Activated T-cell treated with anti-CD3 and anti-CD28 coated beads, Interleukin-2, amount 50 U/mL, for 1 hour (primary cell): ENCODE results near the gene NETO2.
"Not testable (repeated sequence)": the region's sequence is repeated elsewhere in the genome, so short reads cannot be mapped to it uniquely, and the experiment has no call there.

Source experiments
- DNase-seq: peaks from one replicate; pipeline ENCODE4 v3.0.0-alpha.2; 2020

NETO2 gene

DNA sequence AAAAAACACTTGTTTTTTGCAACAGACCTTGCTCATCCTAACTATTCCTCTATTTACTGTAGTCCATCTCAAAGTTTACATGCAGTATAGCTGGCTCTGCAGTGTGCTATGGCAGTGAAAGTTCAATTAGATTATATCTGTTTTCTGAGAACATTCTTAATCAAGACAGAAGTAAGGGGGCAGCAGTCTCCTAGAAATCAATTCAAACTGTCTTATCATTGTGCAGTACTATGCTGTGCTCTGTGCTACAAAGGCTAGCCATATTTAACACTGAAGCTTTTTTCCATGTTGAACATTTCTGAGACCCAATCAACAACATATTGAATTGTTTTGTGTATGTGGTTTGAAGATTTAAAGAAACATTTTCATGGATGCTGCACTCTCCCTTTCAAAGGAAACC, 11.4 kb downstream of the NETO2 start:
- no peak for DNase-seq

DNA sequence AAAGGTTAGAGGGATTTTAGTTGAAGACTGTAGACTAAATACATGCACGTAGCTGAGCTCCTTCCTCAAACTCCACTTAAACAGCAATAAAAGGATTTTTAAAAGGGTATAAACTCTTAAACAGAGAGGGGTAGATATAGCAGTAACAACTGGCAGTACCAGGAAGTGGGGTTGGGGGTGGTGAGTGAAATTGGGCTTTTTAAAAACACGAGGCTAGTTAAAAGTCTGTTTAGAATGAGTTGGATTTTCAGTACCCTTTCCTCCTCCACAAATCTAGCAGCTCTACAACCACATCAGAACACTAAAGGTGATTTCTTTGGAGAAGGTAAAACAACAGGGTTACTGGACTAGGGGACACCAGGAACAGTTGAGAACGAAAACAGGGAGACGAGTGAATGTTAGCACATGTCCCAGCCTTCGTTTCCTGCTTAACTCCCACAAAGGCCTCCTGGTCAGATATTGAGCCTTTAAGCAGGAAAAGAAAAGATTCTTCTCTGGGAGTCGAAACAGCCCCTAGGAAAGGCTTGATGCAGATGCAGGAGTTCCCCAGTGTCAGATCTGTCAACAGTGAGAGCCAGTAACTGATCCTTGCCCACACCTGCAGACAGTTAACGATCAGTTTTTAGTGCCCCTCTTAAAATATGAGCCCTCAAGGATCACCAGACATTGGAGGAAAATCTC, 13.8 kb downstream of the NETO2 start:
- no peak for DNase-seq

DNA sequence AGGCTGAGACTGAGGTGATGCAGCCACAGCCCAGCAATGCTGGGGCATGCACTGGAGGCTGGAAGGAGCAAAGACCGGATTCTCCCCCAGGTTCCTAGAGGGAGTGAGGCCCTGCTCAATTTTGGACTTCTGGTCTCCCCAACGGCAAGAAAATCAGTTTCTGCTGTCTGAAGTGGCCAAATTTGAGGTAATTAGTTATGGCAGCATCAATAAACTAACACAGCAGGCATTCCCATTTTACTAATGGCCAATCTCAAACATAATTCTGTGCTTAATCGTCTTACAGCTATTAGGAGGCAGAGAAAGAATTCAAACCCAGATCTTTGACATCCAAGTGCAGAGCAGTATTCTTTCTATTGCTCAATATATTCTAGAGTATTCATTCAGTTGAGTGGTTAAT, 16.2 kb downstream of the NETO2 start:
- no peak for DNase-seq

DNA sequence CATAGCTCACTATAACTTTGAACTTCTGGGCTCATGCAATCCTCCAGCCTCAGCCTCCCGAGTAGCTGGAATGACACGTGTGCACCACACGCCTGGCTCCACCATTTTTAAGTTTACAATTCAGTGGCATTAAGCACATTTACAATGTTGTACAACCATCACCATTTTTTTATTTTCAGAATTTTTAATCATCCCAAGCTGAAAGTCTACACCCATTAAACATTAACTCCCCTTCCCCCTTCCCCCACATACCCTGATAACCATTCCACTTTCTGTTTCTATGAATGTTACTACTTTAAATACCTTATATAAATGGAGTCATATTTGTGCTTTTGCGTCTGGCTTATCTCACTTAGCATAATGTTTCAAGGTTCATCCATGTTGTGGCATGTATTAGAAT, 18.0 kb downstream of the NETO2 start:
- no peak for DNase-seq

DNA sequence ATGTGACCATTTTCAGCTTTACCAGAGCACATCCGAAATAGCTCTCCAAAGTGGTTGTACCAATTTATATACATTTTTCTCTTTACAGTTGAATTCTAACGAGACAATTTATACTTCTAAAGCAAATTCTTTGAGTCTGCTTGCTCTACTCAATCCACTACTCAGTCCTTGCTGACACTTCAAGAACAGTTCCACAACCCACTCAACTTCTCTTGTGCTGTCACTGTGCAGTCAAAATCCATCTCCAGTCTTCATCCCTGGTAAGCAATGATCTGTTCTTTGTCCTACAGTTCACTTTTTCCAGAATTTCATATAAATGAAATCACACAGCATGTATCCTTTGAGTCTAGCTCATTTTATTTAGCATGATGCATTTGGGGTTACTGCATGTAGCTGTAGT, 30.6 kb downstream of the NETO2 start:
- DNase-seq: no peak

DNA sequence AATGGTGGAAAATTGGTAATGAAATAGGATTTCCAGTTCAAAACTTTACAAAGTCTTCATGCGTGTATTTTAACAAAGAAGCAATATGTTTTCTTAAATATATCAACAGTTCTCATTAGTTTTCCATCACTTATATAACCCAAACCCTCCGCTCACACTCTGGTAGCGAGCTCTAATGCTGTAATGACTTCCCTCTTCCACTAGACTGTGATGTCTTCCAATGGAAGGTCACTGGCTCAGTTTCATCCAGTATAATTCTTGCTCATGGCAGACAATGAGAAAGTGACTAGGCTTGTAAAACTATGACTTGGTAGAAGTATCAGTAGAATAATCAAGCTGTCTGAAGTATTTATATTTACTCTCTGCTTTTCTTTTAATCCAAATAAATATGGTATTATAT, 32.8 kb downstream of the NETO2 start:
- no peak for DNase-seq

DNA sequence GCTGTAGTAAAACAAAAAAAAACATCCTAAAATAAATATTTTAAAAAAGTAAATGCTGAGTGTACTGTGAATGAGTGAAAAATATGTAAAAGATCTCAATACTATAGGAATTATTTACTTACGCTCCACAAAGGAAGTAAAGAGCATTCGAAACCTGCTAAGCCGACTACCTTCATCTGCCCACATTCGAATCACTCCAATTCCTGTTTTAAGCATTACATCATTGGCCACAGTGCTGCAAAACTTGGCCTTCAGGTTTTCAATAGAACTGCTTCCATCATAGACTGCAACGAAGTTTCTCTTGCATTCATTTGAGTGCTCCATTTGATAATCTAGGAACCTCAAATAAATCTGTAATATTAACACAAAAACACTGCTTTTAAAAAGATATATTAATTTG, 34.4 kb downstream of the NETO2 start:
- DNase-seq: no peak

DNA sequence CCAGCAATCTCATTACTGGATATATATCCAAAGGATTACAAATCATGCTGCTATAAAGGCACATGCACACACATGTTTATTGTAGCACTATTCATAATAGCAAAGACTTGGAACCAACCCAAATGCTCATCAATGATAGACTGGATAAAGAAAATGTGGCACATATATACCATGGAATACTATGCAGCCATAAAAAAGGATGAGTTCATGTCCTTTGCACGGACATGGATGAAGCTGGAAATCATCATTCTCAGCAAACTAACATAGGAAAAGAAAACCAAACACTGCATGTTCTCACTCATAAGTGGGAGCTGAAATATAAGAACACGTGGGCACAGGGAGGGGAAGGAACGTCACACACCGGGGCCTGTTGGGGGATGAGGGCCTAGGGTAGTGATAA, 40.8 kb downstream of the NETO2 start:
- DNase-seq: not testable (repeated sequence)

DNA sequence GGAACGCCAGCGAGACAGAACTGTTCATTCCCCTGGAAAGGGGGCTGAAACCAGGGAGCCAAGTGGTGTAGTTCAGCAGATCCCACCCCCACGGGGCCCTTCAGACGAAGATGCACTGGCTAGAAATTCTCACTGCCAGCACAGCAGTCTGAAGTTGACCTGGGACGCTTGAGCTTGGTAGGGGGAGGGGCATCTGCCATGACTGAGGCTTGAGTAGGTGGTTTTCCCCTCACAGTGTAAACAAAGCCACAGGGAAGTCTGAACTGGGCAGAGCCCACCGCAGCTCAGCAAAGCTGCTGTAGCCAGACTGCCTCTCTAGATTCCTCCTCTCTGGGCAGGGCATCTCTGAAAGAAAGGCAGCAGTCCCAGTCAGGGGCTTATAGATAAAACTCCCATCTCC, 46.6 kb downstream of the NETO2 start:
- DNase-seq: not testable (repeated sequence)

DNA sequence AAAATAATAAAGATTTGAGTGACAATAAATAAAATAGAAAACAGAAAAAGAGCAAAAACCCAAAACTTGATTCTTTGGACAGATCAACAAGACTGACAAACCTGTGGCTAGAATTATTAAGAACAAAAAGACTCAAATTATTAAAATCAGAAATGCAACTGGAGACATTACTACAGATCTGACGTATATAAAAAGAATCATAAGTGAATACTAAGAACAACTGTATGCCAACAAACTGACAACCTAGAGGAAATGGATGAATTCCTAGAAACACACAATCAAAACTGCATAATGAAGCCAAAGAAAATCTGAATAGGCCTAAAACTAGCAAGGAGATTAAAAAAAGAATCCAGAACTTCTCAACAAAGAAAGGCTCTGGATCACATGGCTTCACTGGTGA, 47.4 kb downstream of the NETO2 start:
- DNase-seq: no peak

DNA sequence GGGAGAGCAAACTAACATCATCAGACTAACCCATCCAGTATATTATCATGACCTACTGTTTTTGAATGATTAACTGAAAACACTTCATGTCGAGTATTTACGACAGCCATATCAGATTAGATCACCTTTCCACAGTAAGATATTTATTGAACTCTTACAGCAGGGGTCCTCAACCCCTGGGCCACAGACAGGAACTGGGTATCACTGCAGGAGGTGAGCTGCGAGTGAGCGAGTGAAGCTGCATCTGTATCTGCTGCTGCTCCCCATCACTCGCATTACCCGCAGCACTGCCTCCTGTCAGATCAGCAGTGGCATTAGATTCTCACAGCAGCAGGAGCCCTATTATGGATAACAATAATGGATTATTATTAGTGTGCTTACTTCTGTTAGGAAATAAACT, 59.5 kb downstream of the NETO2 start:
- no peak for DNase-seq

DNA sequence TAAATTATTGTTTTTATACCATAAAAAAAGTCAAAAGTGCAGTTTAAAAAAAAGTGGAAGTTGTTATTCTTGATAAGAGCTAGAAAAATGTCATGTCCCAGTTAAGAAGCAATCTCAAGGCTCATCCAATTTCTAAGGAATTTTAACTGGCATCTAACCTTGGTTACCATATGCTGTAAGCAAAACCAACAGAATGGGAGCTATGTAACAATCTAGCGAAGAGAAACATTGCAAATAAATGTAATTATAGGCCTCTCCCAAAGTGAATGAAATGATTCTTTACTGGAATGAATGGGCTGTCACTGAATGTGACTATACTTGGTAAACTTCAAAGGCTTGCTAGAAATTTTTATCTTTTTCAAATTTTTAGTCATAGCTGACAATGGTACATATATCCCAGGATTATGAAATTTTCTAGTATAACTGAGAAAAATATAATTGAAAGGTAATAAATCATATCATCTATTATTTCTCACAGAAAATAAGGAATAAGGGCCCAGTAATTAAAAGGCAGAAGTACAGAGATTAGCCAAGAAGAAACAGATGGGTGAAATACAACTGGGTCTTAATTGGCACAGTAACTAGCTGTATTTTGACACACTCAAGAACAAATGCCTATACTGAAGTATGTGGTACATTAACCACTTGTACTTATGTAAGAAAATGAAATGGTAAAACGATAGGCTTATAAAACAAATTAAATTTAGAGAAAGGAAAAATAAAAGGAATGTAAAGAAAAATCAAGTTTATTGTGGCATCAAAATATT, 61.5 kb downstream of the NETO2 start:
- no peak for DNase-seq

DNA sequence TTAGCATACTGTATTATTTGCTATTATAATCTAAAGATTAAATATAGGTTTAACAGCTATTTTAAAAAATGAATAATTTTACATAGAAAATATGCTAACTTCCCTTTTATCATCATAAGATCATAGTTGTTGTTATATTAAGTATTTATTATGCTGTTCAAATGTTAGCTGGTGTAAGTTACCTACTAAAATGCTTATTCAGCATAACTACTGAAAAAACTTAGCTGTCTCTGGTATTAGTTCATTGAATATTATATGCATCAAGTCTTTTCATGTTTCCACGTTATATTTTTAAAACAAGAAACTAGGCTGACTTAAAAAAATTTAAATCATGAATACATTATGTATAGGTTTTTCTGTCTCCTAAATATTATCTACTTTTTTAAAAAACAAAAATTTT, 62.6 kb downstream of the NETO2 start:
- DNase-seq: no peak

DNA sequence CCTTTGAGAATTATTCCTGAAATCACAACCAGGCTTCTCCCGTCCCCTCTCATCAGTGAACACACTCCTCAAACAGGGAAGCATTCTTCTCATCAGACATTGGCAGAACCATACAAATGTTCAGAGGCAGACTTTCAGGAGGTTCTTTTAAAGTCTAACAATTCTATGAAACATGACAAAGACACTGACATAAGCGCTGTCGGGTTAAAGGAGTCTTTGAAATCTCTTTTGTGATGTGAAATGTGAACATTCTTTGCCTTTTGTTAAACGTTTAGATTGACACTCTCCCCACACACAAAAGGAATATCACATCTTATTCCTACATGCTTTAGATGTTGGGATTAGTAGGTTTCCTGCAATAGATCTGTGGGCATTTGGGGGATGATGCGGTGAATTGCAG, 63.9 kb downstream of the NETO2 start:
- DNase-seq: no peak

DNA sequence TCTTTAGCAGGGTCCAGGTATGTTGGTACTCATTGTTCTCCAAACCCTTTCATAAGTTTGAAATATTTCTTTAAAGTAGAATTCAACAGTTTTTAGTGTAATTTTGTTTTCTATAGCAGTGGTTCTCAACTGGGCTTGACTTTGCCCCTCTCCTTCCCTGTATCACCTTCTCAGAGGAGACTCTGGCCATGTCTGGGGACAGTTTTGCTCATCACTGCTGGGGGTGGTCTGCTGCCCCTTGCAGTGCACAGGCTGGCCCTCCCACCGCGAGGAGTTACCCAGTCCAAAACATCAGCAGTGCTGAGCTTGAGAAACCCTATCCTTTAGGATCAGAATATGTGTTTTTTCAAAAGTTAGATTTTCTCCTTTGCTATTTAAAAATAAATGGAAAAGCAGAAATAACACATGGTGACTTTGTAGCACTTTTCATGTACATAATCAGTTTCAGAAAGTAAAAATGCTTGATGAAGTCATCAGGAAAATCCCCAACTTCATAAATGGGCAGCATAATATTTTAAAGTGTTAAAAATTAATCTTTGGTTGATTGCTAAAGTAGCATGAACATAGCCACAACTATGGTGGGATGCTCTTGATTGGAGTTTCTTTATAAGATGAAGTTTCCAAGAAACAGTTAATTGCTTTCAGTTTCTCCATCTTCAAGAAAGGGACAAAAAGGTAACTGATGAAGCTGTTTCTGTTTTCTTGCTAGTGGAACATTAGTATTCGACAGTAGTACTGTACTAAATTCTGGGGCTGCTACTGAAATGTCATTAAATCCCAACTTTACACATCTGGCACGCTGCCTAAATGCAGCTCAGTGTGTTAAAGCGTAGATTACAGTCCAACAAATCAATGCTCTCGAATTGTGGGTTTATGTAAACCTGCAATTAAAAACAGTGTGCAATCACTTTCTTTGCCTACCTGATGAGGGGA, 70.3 kb downstream of the NETO2 start:
- no peak for DNase-seq

DNA sequence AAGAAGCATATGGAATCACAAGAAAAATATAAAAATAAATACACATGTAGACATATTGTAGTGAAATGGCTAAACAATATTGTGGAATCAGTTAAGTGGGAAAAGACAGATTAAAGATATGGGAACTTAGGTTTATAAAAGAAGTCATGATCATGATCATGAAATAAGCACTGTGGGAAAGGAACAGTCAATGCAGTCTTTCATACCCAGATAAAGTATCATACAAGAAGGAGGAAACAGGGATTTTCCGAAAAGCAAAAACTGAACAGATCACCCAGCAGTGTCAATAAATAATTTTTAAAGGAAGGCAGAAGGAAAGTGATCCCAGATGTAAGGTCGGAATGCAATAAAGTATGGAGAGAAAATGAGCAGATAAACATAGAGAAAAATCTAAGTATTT, 71.6 kb downstream of the NETO2 start:
- DNase-seq: no peak

DNA sequence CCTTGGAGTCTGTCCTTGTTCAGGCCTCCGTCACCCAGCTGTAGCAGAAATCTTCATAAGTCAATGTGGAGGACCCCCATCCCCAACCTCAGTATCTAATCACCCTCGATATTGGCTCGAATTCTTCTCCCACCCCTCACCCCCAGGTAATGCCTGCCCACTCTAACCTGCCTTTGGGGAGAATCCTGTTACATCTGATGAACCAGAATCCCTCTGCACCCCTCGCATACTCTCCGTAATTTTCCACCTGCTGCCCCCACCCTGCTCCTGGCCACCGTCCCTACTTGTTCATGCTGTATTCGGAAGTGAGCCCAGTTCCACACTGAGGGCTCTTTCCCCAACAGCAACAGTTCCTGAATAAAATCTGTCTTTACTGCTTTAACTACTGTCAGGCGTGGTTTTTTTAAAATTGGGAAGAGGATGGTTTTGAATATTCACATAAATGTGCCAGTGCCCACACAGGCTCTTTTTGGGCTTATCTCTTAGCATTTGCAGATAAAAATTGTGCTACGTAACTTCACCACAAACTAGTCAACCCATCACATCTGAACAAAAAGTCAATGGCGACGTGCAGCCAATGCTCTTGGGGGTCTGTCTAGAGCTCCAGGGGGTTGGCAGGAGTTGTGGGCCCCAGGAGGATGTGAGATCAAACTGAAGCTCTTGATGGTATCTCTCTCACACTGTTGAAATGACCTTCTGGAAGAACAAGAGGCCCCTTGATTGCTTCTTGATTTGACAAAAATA, 73.7 kb downstream of the NETO2 start:
- DNase-seq: no peak

DNA sequence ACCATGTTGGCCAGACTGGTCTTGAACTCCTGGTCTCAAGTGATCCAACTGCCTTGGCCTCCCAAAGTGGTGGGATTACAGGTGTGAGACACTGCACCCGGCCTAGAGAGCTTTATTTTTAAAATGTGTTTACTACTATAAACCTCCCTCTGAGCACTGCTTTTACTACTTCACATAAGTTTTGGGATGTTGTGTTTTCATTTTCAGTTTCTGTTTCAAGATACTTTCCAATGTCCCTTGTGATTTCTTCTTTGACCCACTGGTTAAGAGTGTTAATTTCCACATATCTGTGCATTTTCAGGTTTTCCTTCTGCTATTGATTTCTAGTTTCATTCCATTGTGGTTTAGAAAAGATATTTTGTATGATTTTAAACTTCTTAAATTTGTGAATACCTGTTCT, 74.4 kb downstream of the NETO2 start:
- no peak for DNase-seq

DNA sequence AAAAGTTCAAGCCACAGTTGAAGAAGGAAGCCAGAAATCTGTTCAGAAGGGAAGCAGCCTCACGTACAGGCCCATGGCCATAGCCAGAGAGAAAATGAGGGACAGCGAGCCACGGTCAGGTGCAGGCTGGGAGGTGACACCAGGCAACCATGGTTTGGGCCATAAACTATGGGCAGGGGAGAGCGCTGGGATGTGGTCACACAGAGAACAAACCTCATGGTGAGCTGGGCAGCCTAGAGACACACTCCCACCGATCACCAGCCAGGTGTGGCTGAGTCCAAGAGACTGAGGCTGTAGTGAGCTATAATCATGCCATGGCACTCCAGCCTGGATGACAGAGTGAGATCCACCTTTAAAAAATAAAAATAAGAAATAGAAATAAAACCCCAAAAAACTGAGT, 76.5 kb downstream of the NETO2 start:
- DNase-seq: no peak

DNA sequence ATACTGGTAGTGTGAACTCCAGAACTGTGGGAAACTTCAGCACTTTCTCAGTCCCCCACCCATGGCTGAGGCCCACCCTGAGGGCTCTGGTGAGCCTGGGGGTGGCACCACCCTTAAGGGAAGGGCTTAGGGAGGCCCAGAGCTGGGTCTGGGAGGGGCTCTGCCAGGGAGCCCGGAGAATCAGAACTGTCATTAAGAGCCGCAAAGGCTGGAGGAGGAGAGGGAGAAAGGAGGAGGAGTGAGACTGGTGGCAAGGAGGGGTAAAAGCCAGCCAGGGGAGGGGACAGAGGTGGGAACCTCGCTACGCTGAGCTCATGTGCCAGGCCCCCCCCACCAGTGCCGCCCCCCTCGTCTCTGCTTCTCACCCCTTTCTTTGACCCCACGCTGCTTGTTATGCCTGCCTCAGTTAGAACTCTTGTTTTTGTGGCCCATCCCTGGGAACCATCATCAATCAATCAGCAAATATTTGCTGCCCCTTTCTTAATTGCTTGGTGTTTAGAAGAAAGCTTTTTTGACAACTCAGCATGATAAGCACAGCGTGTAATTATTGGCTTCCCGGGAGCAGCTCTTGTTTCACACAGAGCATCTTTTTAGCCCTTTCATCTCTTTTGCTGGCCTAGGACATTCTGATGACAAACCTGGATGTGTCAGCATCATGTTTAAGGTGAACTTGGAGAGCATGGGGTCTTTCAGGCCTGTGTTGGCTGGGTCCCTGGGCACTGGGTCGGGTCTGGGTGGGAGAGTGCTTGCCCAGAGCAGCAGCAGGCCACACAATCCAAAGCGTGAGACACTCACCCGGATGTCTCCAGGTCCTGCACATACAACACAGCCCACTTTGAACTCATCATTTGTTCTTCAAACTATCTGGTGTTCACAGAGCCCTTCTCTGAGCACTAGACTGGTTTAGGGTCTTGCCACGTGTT, 77.7 kb downstream of the NETO2 start:
- DNase-seq: no peak

DNA sequence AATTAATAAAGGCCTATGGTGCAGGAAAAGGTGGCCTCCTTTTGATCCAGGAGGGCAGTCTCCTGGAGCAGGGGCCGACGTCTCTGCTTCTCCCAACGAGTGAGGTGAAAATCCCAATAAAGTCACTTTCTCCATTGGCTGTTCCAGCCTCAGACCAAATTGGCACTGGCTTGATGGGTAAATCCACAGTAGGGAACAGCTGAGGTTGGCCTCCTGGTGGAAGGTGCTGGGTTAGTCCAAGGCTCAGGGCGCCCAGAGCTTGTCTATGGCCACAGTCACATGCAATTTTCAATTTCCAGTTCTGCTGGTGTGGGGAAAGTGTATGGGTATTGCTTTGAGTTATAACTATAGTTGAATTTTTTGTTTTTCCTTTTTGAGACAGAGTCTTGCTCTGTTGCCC, 79.0 kb downstream of the NETO2 start:
- no peak for DNase-seq
